Activated CD4-positive, alpha-beta T cell treated with anti-CD3 and anti-CD28 coated beads, Interleukin-2, amount 50 U/mL, for 4 hours (primary cell): ENCODE results near the gene TCP1.
"Not testable (repeated sequence)": the region's sequence is repeated elsewhere in the genome, so short reads cannot be mapped to it uniquely, and the experiment has no call there.

Experiments
- DNase-seq, 2 experiments: peaks; one replicate each; pipeline ENCODE4 v3.0.0-alpha.2; 2020

The TCP1 gene

GRCh38 chr6:159732550-159732949 is 56.9 kb downstream of the TCP1 start:
- not testable (repeated sequence) for DNase-seq

GRCh38 chr6:159730332-159730676 is 59.1 kb downstream of the TCP1 start:
- DNase-seq: no peak

GRCh38 chr6:159729598-159730331 is 59.6 kb downstream of the TCP1 start:
- no peak for DNase-seq

GRCh38 chr6:159728531-159728964 is 60.9 kb downstream of the TCP1 start:
- no peak for DNase-seq
